GM18867 (cell line): Measurements from ENCODE around the gene ALAS2.
"Not testable (repeated sequence)": the region's sequence is repeated elsewhere in the genome, so short reads cannot be mapped to it uniquely, and the experiment has no call there.

Source experiments
- ATAC-seq: cut with Tn5 transposase; IDR thresholded peaks from one replicate; pipeline ENCODE4 v1.9.1; 2021; ENCODE audit warnings: mild to moderate bottlenecking, moderate library complexity; ENCODE audit not compliant: unreplicated experiment

ALAS2 gene

GRCh38 chrX:55006827-55007621 is 23.8 kb downstream of the ALAS2 start:
- no peak for ATAC-seq

- no peak for ATAC-seq
Measured at GRCh38 chrX:55005256-55005655, 25.5 kb downstream of the ALAS2 start.

- no peak for ATAC-seq
Measured at GRCh38 chrX:55004231-55004630, 26.5 kb downstream of the ALAS2 start.

GRCh38 chrX:54999717-55000598 is 30.8 kb downstream of the ALAS2 start, which contains the start of gene APEX2:
TSS of gene APEX2 (plus strand) at chrX:55000363. CDS start at chrX:55000423, 60 bp downstream.
- ATAC-seq: peak; percentile 96

- no peak for ATAC-seq
Measured at GRCh38 chrX:54995621-54996020, 35.2 kb downstream of the ALAS2 start.

GRCh38 chrX:54994668-54995351 is 36.0 kb downstream of the ALAS2 start:
- no peak for ATAC-seq

GRCh38 chrX:54994099-54994498 is 36.7 kb downstream of the ALAS2 start, which contains the start of gene PFKFB1:
TSS of gene PFKFB1 (minus strand) at chrX:54994188. CDS start at chrX:54994007, 181 bp downstream.
- no peak for ATAC-seq

GRCh38 chrX:54992911-54993622 is 37.7 kb downstream of the ALAS2 start:
- ATAC-seq: no peak

GRCh38 chrX:54991706-54992105 is 39.1 kb downstream of the ALAS2 start:
- ATAC-seq: no peak

- not testable (repeated sequence) for ATAC-seq
Measured at GRCh38 chrX:54983306-54983705, 47.5 kb downstream of the ALAS2 start.

GRCh38 chrX:54980334-54980733 is 50.4 kb downstream of the ALAS2 start:
- ATAC-seq: no peak

- ATAC-seq: no peak
Measured at GRCh38 chrX:54979432-54979831, 51.3 kb downstream of the ALAS2 start.

- no peak for ATAC-seq
Measured at GRCh38 chrX:54978448-54978847, 52.3 kb downstream of the ALAS2 start.

GRCh38 chrX:54977387-54977786 is 53.4 kb downstream of the ALAS2 start:
- ATAC-seq: no peak

GRCh38 chrX:54964766-54965497 is 65.8 kb downstream of the ALAS2 start:
- no peak for ATAC-seq

GRCh38 chrX:54961750-54962149 is 69.0 kb downstream of the ALAS2 start:
- no peak for ATAC-seq
